OCI-LY1 (cell line): ENCODE data around the gene DUSP16.

Experiments used
- H2AFZ ChIP-seq: fragments of 200-600 bp; sonication (generic), shearing (Covaris generic); 2 replicates; pipeline ENCODE4 v1.6.0; 2014; ENCODE audit warnings: antibody characterized with exemption, mild to moderate bottlenecking, low read length
- H3F3A ChIP-seq: fragments of 200-600 bp; sonication (generic), shearing (Covaris generic); 2 replicates; pipeline ENCODE4 v1.6.0; 2014; ENCODE audit warnings: mild to moderate bottlenecking, antibody characterized with exemption, low read length, moderate library complexity; ENCODE audit not compliant: insufficient read depth
- H3K27ac ChIP-seq: fragments of 200-600 bp; sonication (generic); 2 replicates; pipeline ENCODE4 v1.5.1; 2014; ENCODE audit warnings: low read length, mixed run types, mild to moderate bottlenecking, low read depth; ENCODE audit not compliant: poor library complexity, severe bottlenecking
- H3K27me3 ChIP-seq: fragments of 200-600 bp; sonication (generic); 2 replicates; pipeline ENCODE4 v1.6.0; 2014; ENCODE audit warnings: antibody characterized with exemption, mild to moderate bottlenecking, low read length, moderate library complexity; ENCODE audit not compliant: insufficient read depth
- H3K36me3 ChIP-seq: fragments of 200-600 bp; sonication (generic); 2 replicates; pipeline ENCODE4 v1.6.1; 2014; ENCODE audit warnings: mild to moderate bottlenecking, antibody characterized with exemption, low read length, moderate library complexity, mixed read lengths; ENCODE audit not compliant: insufficient read depth
- H3K4me1 ChIP-seq: fragments of 200-600 bp; sonication (generic); 2 replicates; pipeline ENCODE4 v1.5.1; 2014; ENCODE audit warnings: mild to moderate bottlenecking, low read length, moderate library complexity; ENCODE audit not compliant: insufficient read depth, severe bottlenecking
- H3K4me2 ChIP-seq: fragments of 200-600 bp; sonication (generic), shearing (Covaris generic); 2 replicates; pipeline ENCODE4 v1.6.1; 2014; ENCODE audit warnings: low read length
- H3K4me3 ChIP-seq: fragments of 200-600 bp; sonication (generic); 2 replicates; pipeline ENCODE4 v1.5.1; 2014; ENCODE audit warnings: low read length, low read depth, mild to moderate bottlenecking, mixed read lengths; ENCODE audit not compliant: poor library complexity, severe bottlenecking
- H3K79me2 ChIP-seq: fragments of 200-600 bp; shearing (Covaris generic); 2 replicates; pipeline ENCODE4 v1.6.1; 2016; ENCODE audit warnings: mixed run types, low read length, mixed read lengths; ENCODE audit not compliant: insufficient read depth
- H3K9ac ChIP-seq: fragments of 200-600 bp; sonication (generic), shearing (Covaris generic); 2 replicates; pipeline ENCODE4 v1.6.1; 2014; ENCODE audit warnings: mild to moderate bottlenecking, low read length, mixed read lengths
- H3K9me2 ChIP-seq: fragments of 200-600 bp; sonication (generic), shearing (Covaris generic); 2 replicates; pipeline ENCODE4 v1.6.1; 2014; ENCODE audit warnings: low read depth, mild to moderate bottlenecking, low read length, mixed read lengths
- H3K9me3 ChIP-seq: fragments of 200-600 bp; shearing (Covaris generic); 2 replicates; pipeline ENCODE4 v1.6.1; 2014; ENCODE audit warnings: low read length, mixed read lengths
- H4K20me1 ChIP-seq: fragments of 200-600 bp; sonication (generic), shearing (Covaris generic); 2 replicates; pipeline ENCODE4 v1.6.0; 2016; ENCODE audit warnings: mild to moderate bottlenecking, low read length; ENCODE audit not compliant: insufficient read depth
- CTCF ChIP-seq: fragments of 200-600 bp; sonication (generic), shearing (Covaris generic); IDR thresholded peaks from 2 replicates; pipeline ENCODE4 v1.5.1; 2017; ENCODE audit warnings: mild to moderate bottlenecking, antibody characterized with exemption, low read length, moderate library complexity, mixed read lengths
- EZH2 ChIP-seq: fragments of 200-600 bp; sonication (generic), shearing (Covaris generic); IDR thresholded peaks from 2 replicates; pipeline ENCODE4 v1.8.0; 2017; ENCODE audit warnings: borderline replicate concordance, mixed run types, mild to moderate bottlenecking, antibody characterized with exemption, low read length, moderate library complexity, mixed read lengths

The DUSP16 gene

GRCh38 chr12:12433203-12433731, 129.4 kb downstream of the DUSP16 start:
- Histone ChIP-seq H3K9me3 (no peaks in the 10 kb centered on the region), H3K27me3 (no peaks in the 10 kb centered on the region), H3K4me1 (peaks cover 8% of the 10 kb centered on the region), H4K20me1 (no peaks in the 10 kb centered on the region), H3K27ac (no peak overlapping the region), H3K9me2 (no peaks in the 10 kb centered on the region), H3K4me3 (no peak overlapping the region), H3K36me3 (peaks cover 25% of the 10 kb centered on the region), H2AFZ (no peak overlapping the region), H3K4me2 (no peak overlapping the region), H3F3A (no peaks in the 10 kb centered on the region), H3K79me2 (no peaks in the 10 kb centered on the region), H3K9ac (no peak overlapping the region)
- TF ChIP-seq EZH2, result no peak
- no peak for TF ChIP-seq CTCF

- Histone ChIP-seq H3K36me3 (peaks cover 20% of the 10 kb centered on the region), H3K4me1 (peaks cover 8% of the 10 kb centered on the region), H3K4me2 (no peak overlapping the region), H3K27ac (no peak overlapping the region), H3K27me3 (no peaks in the 10 kb centered on the region), H3K9me2 (no peaks in the 10 kb centered on the region), H3F3A (no peaks in the 10 kb centered on the region), H3K9ac (no peak overlapping the region), H3K4me3 (no peak overlapping the region), H3K9me3 (no peaks in the 10 kb centered on the region), H2AFZ (no peak overlapping the region), H3K79me2 (no peaks in the 10 kb centered on the region), H4K20me1 (no peaks in the 10 kb centered on the region)
- TF ChIP-seq CTCF (no peak), EZH2 (no peak)
Observed at GRCh38 chr12:12432364-12432763, 130.3 kb downstream of the DUSP16 start.

- no peaks in the 10 kb centered on the region for H3K9me2 ChIP-seq
- H3K27me3 ChIP-seq, result no peaks in the 10 kb centered on the region
- H3K36me3 ChIP-seq, result no peaks in the 10 kb centered on the region
- H3F3A ChIP-seq, result no peaks in the 10 kb centered on the region
- no peak overlapping the region for H2AFZ ChIP-seq
- H3K9ac ChIP-seq, result no peak overlapping the region
- peaks cover 5% of the 10 kb centered on the region for H3K4me1 ChIP-seq
- no peak overlapping the region for H3K27ac ChIP-seq
- H3K4me3 ChIP-seq, result no peak overlapping the region
- H4K20me1 ChIP-seq, result no peaks in the 10 kb centered on the region
- TF ChIP-seq EZH2, result no peak
- no peak for TF ChIP-seq CTCF
- no peak overlapping the region for H3K4me2 ChIP-seq
- 0 out of 2 replicates have a peak, but pooled peaks cover under 1% of the 10 kb centered on the region for H3K9me3 ChIP-seq
- no peaks in the 10 kb centered on the region for H3K79me2 ChIP-seq
Observed at GRCh38 chr12:12428961-12429657, 133.6 kb downstream of the DUSP16 start.
